IPS-18c (cell line): ENCODE measurements around the gene PRSS22.

Source experiments
- H3K4me3 ChIP-seq: 2 replicates; pipeline ENCODE4 v1.7.0; 2013; ENCODE audit warnings: low read depth, mild to moderate bottlenecking, low read length, moderate library complexity; ENCODE audit not compliant: insufficient read depth
- H3K9me3 ChIP-seq: one replicate; pipeline ENCODE4 v1.6.1; 2013; ENCODE audit warnings: mild to moderate bottlenecking, low read length, moderate library complexity; ENCODE audit not compliant: control insufficient read depth, insufficient read depth

The PRSS22 gene

DNA sequence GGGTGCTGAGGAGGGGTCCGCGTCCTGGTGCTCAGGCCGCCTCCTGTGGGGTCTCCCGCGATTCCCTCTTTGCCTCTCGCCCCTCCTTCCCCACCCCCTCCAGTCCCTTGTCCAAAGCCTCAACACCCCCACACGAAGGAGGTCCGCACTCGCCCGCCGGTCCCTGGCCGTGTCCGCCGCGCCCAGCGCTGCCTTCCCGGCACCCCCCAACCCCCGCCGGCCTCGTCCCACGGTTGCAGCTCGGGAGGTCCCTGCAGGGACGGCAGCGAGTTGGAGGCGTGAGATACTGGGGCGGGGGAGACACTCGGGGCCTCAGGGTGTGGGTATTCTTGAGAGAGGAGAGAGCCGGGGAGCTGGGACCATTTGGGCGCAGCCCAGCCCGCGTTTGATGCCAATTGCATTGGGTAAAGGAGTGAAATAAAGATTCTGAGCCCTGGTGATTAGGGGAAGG is 25.5 kb upstream of the PRSS22 start:
- Histone ChIP-seq H3K4me3 (peak overlapping the region; percentile 89), H3K9me3 (peaks cover 11% of the 10 kb centered on the region)

DNA sequence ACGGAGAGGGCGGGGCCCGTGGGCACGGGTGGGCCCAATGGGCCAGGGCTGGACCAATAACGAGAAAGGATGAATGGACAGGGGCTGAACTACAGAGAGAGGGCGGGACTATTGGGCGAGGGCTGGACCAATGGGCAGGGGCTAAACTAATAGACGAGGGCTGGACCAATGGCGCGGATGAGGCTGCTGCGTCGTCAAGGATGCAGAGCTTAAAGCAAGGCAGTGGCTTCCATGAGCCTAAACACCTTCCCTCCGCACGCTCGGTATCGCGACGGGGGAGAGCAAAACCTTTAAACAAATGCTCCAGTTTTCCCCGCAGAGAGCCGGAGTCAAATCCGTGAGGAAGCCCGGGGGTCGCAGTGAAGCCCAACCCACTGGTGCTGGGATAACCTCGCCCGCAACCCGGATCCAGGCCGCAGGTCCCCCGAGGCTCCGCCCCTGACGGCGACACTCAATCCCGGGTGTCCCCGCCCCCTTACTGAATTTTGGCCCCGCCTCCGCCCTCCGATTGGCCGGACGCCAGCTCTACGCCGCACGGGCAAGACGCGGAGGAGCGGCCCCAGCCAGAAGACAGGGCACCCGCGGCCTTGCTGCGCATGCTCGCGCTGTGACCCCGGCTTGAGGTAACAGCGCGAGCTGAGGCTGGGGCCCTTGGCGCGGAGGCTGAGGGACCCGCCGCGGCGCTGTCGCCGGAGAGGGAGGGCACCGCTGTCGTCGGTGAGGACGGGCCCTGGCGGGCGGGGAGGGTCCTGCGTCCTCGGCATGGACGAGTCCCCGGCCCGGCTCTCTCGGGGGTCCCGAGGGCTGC is 24.9 kb upstream of the PRSS22 start, which contains the start of gene FLYWCH2:
FLYWCH2 (plus strand) TSS at position 566 of the 808 bp plus-strand sequence. CDS start 13,235 bp downstream, outside the sequence.
- peaks cover 11% of the 10 kb centered on the region for H3K9me3 ChIP-seq
- peak within 1 kb of the TSS; percentile 89 for H3K4me3 ChIP-seq

DNA sequence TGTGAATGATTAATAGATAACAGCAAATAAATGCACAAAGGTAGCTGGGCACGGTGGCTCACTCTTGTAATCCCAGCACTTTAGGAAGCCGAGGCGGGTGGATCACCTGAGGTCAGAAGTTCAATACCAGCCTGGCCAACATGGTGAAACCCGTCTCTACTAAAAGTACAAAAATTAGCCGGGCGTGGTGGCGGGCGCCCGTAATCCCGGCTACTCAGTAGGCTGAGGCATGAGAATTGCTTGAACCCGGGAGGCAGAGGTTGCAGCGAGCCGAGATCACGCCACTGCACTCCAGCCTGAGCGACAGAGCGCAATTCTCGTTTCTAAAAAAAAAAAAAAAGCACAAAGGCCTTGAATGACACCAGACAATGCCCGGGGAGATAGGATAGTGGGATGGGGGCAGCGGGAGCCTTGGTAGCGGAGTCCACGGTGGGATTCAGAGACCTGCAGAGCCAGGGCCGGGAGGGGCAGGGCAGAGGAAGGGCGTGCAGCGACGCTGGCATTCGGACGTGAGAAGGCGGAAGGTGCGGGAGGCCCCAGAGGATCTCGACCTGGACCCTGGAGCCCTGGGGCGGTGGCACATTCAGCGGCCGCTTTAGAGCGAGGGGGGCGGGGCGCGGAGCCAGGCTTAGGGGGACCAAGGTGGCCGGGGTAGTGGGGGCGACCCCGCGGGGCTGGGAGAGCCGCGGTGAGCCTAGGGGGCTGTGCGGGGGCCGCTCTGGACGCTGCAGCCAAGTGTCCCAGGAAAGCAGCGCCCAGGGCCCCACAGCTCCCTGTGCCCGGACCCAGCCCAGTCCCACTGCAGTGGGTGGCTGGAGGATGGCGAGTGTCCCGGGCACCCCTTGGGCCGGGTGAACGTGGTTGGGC is 24.0 kb upstream of the PRSS22 start:
- Histone ChIP-seq H3K4me3 (peak overlapping the region; percentile 89), H3K9me3 (peaks cover 7% of the 10 kb centered on the region)

DNA sequence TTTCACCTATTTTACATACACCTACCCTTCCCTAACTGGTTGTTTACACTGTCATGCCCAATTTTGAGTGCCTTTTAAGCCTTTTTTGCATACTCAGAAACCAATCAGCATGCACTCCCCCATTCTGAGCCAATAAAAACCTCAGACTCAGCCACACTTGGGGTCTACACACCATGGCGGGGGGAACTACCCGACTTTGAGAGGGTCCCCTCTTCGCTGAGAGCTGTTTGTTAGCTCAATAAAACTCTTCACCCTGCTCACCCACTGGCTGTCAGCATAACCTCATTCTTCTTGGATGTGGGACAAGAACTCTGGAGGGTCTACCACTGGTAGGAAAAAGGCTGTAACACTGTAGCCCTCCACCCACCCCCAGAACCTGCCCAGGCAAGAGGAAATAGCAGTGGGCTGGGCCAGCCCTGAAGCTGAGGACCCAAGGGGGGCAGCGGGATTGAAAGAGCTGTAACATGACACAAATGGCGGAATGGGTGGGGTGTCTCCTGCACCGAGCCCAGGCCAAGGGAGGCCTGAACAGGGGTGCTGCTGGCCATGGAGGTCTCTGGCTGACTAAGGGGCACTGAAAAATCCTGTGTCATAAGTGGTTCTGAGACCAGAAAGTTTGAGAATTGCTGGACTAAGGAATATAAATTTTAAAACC is 22.0 kb upstream of the PRSS22 start:
- H3K4me3 ChIP-seq, result no peak overlapping the region
- peaks cover 7% of the 10 kb centered on the region for H3K9me3 ChIP-seq

DNA sequence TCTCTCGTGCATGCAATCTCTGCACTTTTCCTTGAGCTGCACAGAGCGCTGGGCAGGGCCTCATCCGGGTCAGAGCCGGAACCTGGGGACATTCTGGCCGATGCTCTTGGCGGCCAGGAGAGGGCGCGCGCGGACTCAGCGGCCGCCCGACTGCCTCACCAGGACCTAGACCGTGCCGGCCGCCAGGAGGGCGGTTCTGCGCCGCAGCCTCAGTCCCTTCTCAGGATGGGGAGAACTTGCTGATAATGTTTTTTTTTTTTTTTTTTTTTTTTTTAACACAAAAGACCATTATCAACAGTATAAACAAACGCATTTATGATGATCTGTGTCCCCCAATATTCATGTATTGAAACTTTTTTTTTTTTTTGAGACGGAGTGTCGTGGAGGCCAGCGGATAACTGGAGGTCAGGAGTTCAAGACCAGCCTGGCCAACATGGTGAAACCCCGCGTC is 17.0 kb upstream of the PRSS22 start:
- H3K4me3 ChIP-seq, result no peak overlapping the region
- peaks cover 5% of the 10 kb centered on the region for H3K9me3 ChIP-seq

DNA sequence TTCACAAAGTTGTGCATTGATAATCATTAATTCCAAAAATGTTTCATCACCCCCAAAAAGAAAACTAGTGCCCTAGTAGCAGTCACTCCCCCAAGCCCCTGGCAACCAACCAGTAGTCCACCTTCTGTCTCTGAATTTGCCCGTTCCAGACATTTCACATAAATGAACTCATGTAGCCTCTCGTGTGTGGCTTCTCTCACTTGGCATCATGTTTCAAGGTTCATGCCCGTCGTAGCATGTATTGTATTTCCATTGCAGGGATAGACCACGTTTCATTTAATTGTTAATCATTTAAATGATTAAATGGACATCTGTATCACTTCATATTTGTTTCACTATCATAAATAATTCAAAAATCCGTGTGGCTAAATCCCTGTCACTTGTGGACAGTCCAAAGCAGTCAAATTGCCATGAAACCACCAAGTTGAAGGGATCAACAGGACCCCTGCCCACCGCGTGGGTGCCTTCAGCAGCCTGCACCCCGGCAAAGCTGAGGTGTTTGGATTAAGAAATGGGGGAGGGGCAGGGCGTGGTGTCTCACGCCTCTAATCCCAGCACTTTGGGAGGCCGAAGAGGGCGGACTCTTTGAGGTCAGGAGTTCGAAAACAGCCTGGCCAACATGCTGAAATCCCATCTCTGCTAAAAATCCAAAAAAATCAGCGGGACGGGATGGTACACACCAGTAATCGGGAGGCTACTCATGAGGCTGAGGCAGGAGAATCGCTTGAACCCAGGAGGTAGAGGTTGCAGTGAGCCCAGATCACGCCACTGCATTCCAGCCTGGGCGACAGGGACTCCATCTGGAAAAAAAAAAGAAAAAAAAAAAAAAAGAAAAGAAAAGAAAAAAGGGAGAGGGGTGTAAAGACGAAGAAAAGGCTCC is 16.3 kb upstream of the PRSS22 start:
- Histone ChIP-seq H3K9me3 (no peaks in the 10 kb centered on the region), H3K4me3 (no peak overlapping the region)

DNA sequence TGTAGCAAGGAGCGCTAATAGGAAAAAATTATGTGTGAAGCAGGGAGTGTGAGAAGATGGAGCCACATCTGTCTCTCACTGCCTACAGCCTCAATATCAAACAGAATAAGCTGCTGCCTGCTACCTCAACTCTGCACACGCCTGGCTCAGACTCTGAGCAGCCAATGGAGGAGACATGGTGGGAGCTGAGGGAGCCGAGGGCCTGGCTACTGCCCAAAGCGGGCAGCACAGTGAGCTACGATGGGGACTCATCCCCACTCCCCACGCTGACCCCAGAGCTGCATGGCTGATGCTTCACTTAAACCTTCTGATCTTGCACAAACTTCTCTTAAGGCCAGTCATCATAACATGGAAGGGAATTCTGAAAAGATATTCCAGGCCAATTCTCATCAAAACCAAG is 14.0 kb upstream of the PRSS22 start:
- Histone ChIP-seq H3K4me3 (no peak overlapping the region), H3K9me3 (no peaks in the 10 kb centered on the region)

DNA sequence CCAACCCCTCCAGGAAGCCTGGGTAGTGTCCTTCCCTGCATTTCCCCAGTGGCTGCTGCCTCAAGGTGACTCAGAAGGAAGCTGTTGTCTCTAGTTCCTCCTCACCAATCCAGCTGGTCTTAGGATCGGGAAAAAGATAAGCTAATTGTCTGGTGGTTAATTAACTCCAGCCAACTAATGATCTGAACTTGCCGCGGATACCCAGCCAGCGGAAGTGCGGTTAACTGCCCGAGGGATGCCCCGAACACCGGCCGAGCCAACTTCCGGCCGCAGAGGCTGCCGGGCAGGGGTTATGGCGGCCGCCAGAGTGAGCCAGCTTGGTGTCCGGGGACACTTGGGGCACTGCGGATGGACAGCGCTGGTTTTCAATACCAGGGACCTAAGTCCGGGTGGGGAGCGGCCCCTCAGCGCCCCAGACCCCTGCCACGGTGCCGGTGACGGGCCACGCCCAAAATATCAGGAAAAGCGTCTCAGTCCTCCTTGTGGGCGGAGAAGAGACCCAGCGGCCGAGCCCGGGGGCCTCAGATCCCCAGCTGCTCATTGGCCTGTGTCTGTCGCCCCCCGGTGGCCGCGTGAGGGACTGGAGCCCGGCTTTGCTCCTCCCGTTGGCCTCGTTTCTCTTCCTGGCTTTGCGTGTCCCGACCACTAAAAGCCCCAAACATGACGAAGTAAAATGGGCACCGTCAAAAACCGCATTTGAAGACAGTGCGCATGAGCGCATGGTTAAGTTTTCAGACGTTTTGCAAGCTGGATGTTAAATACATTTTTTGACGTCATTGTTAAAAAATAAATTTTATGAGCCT is 10.2 kb upstream of the PRSS22 start:
- H3K4me3 ChIP-seq, result peak overlapping the region; percentile 72
- H3K9me3 ChIP-seq, result peaks cover 2% of the 10 kb centered on the region

DNA sequence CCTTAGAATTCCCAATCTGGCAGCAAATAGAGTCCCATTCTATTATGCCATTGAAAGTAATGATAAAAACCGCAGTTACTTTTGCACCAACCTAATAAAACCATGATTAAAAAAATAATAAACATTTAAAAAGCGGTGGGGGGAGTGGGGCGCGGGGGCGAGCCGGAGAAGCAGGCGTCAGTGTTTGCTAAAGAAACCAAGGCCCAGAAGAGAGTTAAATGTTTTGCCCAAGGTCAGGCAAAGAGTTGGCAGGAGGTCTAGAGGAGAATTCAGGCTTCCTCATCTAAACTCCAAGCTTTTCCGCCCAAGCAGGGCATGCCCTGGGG is 9.7 kb upstream of the PRSS22 start:
- Histone ChIP-seq H3K4me3 (peak overlapping the region; percentile 72; the same call in 1 of the 2 replicates), H3K9me3 (peaks cover 2% of the 10 kb centered on the region)

DNA sequence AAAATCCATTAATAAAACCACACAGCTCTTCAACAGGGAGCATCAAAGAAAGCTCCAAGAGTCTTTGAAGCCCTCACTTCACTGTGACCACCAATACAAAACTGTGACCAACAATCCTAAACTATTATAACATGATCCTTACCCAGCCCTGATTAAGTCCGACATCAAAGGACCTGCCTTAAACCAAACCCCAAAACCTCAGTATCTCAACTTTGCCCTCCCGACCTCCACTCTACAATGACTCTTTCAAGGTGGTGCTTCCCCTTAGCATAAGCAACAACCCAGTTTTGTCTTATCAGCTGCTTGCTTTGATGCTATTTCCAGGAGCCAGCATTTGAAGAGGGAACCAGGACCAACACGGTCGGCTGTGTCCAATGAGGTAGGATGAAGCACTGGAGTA is 8.5 kb upstream of the PRSS22 start:
- Histone ChIP-seq H3K9me3 (peaks cover 2% of the 10 kb centered on the region), H3K4me3 (no peak overlapping the region)

DNA sequence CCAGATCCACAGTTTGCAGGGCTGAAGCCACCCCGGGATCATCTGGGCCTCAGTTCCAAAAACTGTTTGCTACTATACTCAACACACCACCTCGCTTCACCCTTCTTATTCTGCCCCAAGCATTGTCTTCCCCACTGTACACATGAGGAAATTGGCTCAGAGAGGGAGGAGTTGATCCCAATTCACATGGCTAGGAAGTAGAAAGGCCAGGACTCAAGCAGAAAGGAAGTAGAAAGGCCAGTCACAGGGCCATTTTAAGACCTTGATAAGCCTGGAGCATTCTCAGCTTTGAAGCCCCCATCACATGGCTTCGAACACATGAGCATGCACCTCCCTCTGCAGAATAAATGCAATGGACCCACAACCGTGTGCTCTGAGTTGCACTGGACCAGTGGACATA is 7.7 kb upstream of the PRSS22 start:
- Histone ChIP-seq H3K9me3 (peaks cover 2% of the 10 kb centered on the region), H3K4me3 (no peak overlapping the region)

DNA sequence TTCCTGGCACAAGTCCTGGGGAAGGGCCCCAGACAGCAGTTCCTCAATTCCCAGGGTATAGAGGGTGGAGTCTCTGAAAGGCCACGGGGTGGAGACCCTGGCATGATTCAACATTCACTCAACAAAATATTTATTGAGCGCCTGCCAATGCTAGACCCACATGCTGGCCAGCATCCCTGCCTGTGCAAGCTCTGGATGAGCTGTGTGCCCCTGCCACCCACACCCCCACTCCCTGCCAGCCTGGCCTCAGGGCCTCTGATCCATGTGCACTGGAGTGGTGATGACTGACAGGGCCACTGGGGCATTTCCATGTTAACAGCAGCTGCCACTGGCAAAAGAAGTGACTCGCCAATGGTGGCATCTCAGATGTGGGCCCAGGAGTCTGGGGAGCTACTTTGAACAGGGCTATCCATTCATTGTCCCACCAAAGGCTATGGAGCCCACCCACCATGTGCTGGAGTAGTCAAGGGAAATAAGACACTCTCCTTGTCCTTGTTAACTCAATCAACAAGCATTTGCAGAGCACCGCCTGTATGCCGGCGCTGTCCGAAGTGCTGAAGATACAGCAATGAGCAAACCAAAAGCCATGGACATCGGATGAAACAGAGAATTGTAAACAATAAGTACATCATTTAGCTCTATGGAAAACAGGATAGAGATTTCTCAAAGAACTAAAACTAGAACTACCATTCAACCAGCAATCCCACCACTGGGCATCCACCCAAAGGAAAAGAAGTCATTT is 3.0 kb upstream of the PRSS22 start:
- Histone ChIP-seq H3K9me3 (no peaks in the 10 kb centered on the region), H3K4me3 (no peak overlapping the region)

DNA sequence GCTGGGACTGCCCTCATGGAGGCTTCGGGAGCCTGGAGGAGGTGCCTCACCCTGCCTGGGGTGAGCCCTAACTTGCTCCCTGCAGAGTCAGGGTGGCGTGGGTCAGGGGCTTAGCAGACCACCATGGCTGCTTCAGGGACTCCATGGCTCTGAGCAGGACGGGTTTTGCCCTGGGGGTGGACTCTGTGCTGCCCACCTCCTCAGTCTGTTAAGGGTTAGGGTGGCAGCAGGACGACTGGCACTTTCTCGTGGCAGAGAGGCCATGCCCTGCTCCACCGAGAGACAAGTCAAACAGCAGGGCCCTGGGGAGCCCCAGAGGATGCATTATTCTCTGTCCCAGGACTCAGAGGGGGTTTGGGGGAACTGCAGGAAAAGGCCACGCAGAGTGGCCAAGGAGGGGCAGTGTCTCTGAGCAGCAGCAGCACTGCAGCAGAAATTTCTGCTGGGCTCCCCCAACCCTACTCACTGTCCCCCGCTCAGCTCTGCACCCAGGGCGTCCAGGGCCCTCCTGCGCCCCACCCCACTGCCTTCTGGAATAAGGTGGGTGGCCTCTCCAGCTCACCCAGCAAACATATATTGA is 1.8 kb upstream of the PRSS22 start:
- Histone ChIP-seq H3K9me3 (no peaks in the 10 kb centered on the region), H3K4me3 (no peak overlapping the region)

DNA sequence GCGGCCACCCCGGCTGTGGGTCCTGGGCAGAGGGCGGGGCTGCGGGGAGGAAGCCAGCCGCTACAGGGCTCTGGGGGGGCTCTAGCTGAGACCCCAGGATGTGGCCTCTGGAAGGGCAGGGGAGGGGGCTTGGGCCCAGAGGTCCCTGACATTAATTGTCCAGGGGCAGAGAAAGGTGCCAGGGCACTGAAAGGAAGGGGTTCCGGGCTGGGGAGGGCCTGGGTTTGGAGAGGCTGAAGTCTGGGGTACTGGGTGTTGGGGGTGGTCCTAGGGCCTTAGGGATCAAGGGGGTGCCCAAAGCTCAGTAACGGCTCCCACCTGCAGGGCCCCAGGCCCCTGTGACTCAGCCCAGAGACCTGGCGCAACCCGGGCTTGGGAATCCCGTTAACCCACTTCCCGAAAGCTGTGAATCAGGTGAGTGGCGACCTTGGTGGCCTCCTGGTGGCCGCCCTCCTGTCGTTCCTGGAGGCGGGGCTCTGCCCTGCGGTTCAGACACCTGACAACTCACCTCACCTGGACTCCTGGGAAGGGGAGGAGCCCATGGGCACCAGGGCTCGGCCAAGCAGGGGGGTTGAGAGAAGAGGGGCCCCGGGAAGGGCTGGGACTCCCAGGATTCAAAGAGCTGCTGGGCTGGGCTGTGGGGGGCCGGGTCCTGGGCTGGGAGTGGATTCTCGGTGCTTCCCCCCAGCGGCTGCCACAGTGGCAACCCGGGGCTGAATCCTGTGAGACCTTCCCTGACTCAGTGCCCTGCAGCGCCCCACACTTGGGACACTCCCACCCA is 465 bp upstream of the PRSS22 start:
- Histone ChIP-seq H3K9me3 (no peaks in the 10 kb centered on the region), H3K4me3 (peak overlapping the region; percentile 38)
